Uterus (tissue), 2 donors: ENCODE measurements around the gene STIM1.

Experiments used
- CTCF ChIP-seq, 4 experiments: fragments of 200-600 bp in 2 of 4; fragments of 450-650 bp in 2 of 4; sonication (generic) in 2 of 4; IDR thresholded peaks; one replicate each; pipeline ENCODE4 v1.5.1; 2016 to 2019; ENCODE audit warnings: antibody characterized with exemption in 4 of 4, mild to moderate bottlenecking in 2 of 4, moderate library complexity in 1 of 4
- POLR2A ChIP-seq, 2 donors: fragments of 450-650 bp; IDR thresholded peaks; one replicate each; pipeline ENCODE4 v1.6.1; 2016; ENCODE audit warnings: antibody characterized with exemption in 2 of 2, mild to moderate bottlenecking in 1 of 2, moderate library complexity in 1 of 2

DNA sequence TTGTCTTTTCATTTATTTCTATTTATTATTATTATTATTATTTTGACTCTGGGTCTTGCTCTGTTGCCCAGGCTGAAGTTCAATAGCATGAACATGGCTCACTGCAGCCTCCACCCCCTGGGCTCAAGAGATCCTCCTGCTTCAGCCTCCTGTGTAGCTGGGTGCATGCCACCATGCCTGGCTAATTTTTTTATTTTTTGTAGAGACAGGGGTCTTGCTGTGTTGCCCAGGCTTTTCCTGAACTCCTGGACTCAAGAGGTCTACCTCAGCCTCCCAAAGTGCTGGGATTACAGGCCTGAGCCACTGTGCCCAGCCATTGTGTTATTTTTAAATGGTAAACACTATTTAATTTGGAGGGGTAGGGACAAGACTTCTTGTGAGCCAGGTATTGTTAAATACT, 215.9 kb downstream of the STIM1 start:
- no peak for TF ChIP-seq CTCF (IDR thresholded peaks at IDR 0.05)
- no peak for TF ChIP-seq POLR2A (IDR thresholded peaks at IDR 0.05)
